Measurements from ENCODE around the gene DNAJC5. TPM values are rescaled to one million over a fixed set of nuclear protein-coding genes. Genes with fewer than 3 reads are reported as not detected.
A peak's percentile ranks its signal among the peaks of the same experiment; 100 is the strongest.

DNAJC5 gene
- total RNA-seq, 1 experiment from 2014 or later: 45.0 TPM

- POLR2A ChIA-PET: interaction anchor here (0.6 to 6.8 kb wide), 31 partner anchors 8 to 374 kb away, joined by 3 to 142 read pairs (median 5); partner anchors contain the start of genes ARFRP1, GMEB2, PRPF6 and RTEL1
- Mint-ChIP-seq H3K27me3 (ENCODE audit: insufficient read depth, unreplicated experiment) (no peaks in the 10 kb centered on the region), H3K9me3 (ENCODE audit: unreplicated experiment) (no peaks in the 10 kb centered on the region), H3K27ac (ENCODE audit: low read depth, unreplicated experiment) (peak overlapping the region; percentile 88), H3K4me1 (ENCODE audit: insufficient read depth, unreplicated experiment) (peaks cover 22% of the 10 kb centered on the region), H3K36me3 (ENCODE audit: insufficient read depth, unreplicated experiment) (peaks cover 33% of the 10 kb centered on the region), H3K4me3 (ENCODE audit: unreplicated experiment) (peak overlapping the region; percentile 66)
- no peak for DNase-seq (ENCODE audit: unreplicated experiment)
- intact Hi-C loops (cut with micrococcal nuclease): loop anchor here (2.0 kb wide), 1 partner anchor 23 kb away; no protein-coding TSS in a partner anchor
- BruUV-seq (replicated peaks): no TSS peak
- CTCF ChIA-PET: interaction anchor here (0.6 to 1.9 kb wide), 7 partner anchors 11 to 358 kb away, joined by 3 to 11 read pairs (median 5); partner anchors contain the start of genes PTK6 and TPD52L2
- TF ChIP-seq, protein P1, sequence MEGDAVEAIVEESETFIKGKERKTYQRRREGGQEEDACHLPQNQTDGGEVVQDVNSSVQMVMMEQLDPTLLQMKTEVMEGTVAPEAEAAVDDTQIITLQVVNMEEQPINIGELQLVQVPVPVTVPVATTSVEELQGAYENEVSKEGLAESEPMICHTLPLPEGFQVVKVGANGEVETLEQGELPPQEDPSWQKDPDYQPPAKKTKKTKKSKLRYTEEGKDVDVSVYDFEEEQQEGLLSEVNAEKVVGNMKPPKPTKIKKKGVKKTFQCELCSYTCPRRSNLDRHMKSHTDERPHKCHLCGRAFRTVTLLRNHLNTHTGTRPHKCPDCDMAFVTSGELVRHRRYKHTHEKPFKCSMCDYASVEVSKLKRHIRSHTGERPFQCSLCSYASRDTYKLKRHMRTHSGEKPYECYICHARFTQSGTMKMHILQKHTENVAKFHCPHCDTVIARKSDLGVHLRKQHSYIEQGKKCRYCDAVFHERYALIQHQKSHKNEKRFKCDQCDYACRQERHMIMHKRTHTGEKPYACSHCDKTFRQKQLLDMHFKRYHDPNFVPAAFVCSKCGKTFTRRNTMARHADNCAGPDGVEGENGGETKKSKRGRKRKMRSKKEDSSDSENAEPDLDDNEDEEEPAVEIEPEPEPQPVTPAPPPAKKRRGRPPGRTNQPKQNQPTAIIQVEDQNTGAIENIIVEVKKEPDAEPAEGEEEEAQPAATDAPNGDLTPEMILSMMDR (IDR thresholded peaks at IDR 0.05; ENCODE audit: unreplicated experiment): no peak
Observed at GRCh38 chr20:63895202-63895951, 451 bp downstream of the DNAJC5 start.

- Mint-ChIP-seq H3K9me3 (ENCODE audit: unreplicated experiment) (no peaks in the 10 kb centered on the region), H3K27ac (ENCODE audit: low read depth, unreplicated experiment) (peak overlapping the region; percentile 88), H3K27me3 (ENCODE audit: insufficient read depth, unreplicated experiment) (no peaks in the 10 kb centered on the region), H3K4me3 (ENCODE audit: unreplicated experiment) (peak overlapping the region; percentile 66), H3K4me1 (ENCODE audit: insufficient read depth, unreplicated experiment) (peaks cover 22% of the 10 kb centered on the region), H3K36me3 (ENCODE audit: insufficient read depth, unreplicated experiment) (peaks cover 29% of the 10 kb centered on the region)
- ChIA-PET POLR2A (interaction anchor here (0.7 to 6.8 kb wide), 28 partner anchors 9 to 375 kb away, joined by 3 to 142 read pairs (median 5); partner anchors contain the start of genes ARFRP1, GMEB2, PRPF6 and RTEL1), CTCF (interaction anchor here (0.6 to 1.9 kb wide), 7 partner anchors 10 to 358 kb away, joined by 3 to 11 read pairs (median 5); partner anchors contain the start of genes PTK6 and TPD52L2)
- BruUV-seq (replicated peaks): TSS peak; percentile 56
- intact Hi-C loops (cut with micrococcal nuclease): loop anchor here (2.0 kb wide), 1 partner anchor 23 kb away; no protein-coding TSS in a partner anchor
- TF ChIP-seq, protein P1 (IDR thresholded peaks at IDR 0.05; ENCODE audit: unreplicated experiment): no peak
- peak; percentile 42 for DNase-seq (ENCODE audit: unreplicated experiment)
Observed at GRCh38 chr20:63895952-63896263, 982 bp downstream of the DNAJC5 start.

- Mint-ChIP-seq H3K4me3 (ENCODE audit: unreplicated experiment) (peak overlapping the region; percentile 66), H3K4me1 (ENCODE audit: insufficient read depth, unreplicated experiment) (peaks cover 26% of the 10 kb centered on the region), H3K36me3 (ENCODE audit: insufficient read depth, unreplicated experiment) (peaks cover 28% of the 10 kb centered on the region), H3K27me3 (ENCODE audit: insufficient read depth, unreplicated experiment) (no peaks in the 10 kb centered on the region), H3K27ac (ENCODE audit: low read depth, unreplicated experiment) (peak overlapping the region; percentile 88), H3K9me3 (ENCODE audit: unreplicated experiment) (no peaks in the 10 kb centered on the region)
- ChIA-PET POLR2A (interaction anchor here (0.7 to 6.8 kb wide), 30 partner anchors 8 to 375 kb away, joined by 3 to 142 read pairs (median 4); partner anchors contain the start of genes ARFRP1, GMEB2, PRPF6 and PTK6), CTCF (interaction anchor here (0.6 to 1.9 kb wide), 7 partner anchors 9 to 142 kb away, joined by 3 to 11 read pairs (median 5); partner anchors contain the start of gene TPD52L2)
- intact Hi-C loops (cut with micrococcal nuclease): no loop called here
- BruUV-seq (replicated peaks): no TSS peak
- TF ChIP-seq, protein P1 (IDR thresholded peaks at IDR 0.05; ENCODE audit: unreplicated experiment): no peak
- DNase-seq (ENCODE audit: unreplicated experiment): peak; percentile 29
Observed at GRCh38 chr20:63896264-63897105, 1.6 kb downstream of the DNAJC5 start.

All from MCF 10A (cell line).